PFSK-1 (cell line): ENCODE data around the gene TXNDC16.

Experiments used
- FOXP2 ChIP-seq: optimal IDR thresholded peaks from 2 replicates; pipeline ENCODE3; 2011; ENCODE audit warnings: borderline replicate concordance, control low read depth, inconsistent platforms; ENCODE audit not compliant: insufficient read depth; ENCODE audit errors: extremely low read length, extremely low read depth
- POLR2AphosphoS5 ChIP-seq: IDR thresholded peaks from 2 replicates; pipeline ENCODE4 v1.6.1; 2012; ENCODE audit warnings: low read depth, mild to moderate bottlenecking, control low read depth, low read length, moderate library complexity
- REST ChIP-seq, 2 experiments: IDR thresholded peaks; 2 replicates each; pipeline versions ENCODE4 v1.6.1 to v1.8.0; 2011 to 2012; ENCODE audit warnings: low read depth in 2 of 2, low read length in 2 of 2, control low read depth in 1 of 2, inconsistent platforms in 1 of 2, mild to moderate bottlenecking in 1 of 2, moderate library complexity in 1 of 2; ENCODE audit not compliant: insufficient read depth in 1 of 2
- SIN3A ChIP-seq: IDR thresholded peaks from 2 replicates; pipeline ENCODE4 v1.6.1; 2012; ENCODE audit warnings: mild to moderate bottlenecking, low read length, moderate library complexity, borderline replicate concordance; ENCODE audit not compliant: insufficient read depth
- TAF1 ChIP-seq: IDR thresholded peaks from 2 replicates; pipeline ENCODE4 v1.6.1; 2012; ENCODE audit warnings: low read length, control low read depth, borderline replicate concordance; ENCODE audit not compliant: insufficient read depth

GRCh38 chr14:52583544-52583943 is 31.2 kb upstream of the TXNDC16 start:
- no peak for TF ChIP-seq TAF1
- no peak for TF ChIP-seq REST (IDR thresholded peaks at IDR 0.05; ENCODE audit: insufficient read depth in 1 of 2, low read depth in 2 of 2, low read length in 2 of 2)
- no peak for TF ChIP-seq POLR2AphosphoS5
- no peak for TF ChIP-seq SIN3A
- TF ChIP-seq FOXP2 = no peak
